Loucy (cell line): ENCODE data around the gene SCN4A.
"Not testable (repeated sequence)": the region's sequence is repeated elsewhere in the genome, so short reads cannot be mapped to it uniquely, and the experiment has no call there.

Experiments
- EZH2phosphoT487 ChIP-seq: fragments of 200-600 bp; IDR thresholded peaks from 2 replicates; pipeline ENCODE4 v1.6.1; 2018; ENCODE audit warnings: antibody characterized with exemption, mild to moderate bottlenecking, moderate library complexity, borderline replicate concordance
- TF ChIP-seq, protein P1 (sequence below): fragments of 200-600 bp; sonication (generic); conservative IDR thresholded peaks from 2 replicates; pipeline ENCODE4 v1.5.1; 2014; ENCODE audit warnings: mild to moderate bottlenecking, antibody characterized with exemption, low read length

DNA sequence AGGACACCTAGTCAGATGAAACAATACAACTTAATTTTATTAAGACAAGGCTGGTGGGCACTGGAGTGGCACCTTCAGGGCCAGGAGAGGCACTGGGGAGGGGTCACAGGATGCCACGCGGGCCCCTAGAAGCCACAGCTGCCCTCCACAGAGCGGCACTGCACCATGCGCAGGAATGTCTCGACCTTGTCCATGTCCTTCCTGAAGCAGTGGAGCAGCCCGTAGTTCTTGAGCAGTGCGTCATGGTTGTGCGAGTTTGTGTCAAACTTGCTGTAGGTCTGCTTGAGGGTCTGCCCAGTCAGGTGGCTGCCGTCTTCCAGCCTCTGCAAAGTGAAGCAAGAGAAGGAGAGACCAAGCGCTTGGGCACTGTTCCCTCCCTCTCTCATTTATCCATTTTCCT is 63.1 kb downstream of the SCN4A start:
- TF ChIP-seq, protein P1, sequence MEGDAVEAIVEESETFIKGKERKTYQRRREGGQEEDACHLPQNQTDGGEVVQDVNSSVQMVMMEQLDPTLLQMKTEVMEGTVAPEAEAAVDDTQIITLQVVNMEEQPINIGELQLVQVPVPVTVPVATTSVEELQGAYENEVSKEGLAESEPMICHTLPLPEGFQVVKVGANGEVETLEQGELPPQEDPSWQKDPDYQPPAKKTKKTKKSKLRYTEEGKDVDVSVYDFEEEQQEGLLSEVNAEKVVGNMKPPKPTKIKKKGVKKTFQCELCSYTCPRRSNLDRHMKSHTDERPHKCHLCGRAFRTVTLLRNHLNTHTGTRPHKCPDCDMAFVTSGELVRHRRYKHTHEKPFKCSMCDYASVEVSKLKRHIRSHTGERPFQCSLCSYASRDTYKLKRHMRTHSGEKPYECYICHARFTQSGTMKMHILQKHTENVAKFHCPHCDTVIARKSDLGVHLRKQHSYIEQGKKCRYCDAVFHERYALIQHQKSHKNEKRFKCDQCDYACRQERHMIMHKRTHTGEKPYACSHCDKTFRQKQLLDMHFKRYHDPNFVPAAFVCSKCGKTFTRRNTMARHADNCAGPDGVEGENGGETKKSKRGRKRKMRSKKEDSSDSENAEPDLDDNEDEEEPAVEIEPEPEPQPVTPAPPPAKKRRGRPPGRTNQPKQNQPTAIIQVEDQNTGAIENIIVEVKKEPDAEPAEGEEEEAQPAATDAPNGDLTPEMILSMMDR = not testable (repeated sequence)
- not testable (repeated sequence) for TF ChIP-seq EZH2phosphoT487
